Measurements from ENCODE around the gene VCX3B. TPM values are rescaled to one million over a fixed set of nuclear protein-coding genes. Genes with fewer than 3 reads are reported as not detected.
"Not testable (repeated sequence)": the region's sequence is repeated elsewhere in the genome, so short reads cannot be mapped to it uniquely, and the experiment has no call there.

Gene VCX3B
- not detected for polyA plus RNA-seq (2013, experiment 1 of 2)
- not detected for polyA plus RNA-seq (2013, experiment 2 of 2)

DNA sequence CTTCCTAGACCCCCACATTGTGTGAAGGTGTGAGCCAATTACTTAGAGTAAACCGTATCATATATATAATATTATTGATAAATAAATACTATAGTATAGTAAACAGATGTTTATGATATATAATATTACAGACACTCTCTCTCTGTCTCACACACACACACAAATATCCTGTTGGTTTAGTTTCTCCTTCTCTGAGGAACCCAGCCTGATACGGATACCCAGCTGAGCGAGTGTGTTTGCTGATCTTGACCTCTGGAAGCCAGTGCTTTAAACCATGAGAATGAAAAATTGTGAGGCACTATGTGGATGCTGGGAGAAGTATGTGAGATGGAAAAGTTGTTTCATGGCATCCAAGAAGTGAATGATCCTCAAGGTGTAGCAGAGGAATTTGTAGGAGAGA lies at the start of gene VCX3B:
VCX3B (plus strand) TSS at position 301 of the 400 bp plus-strand sequence. CDS start 621 bp downstream, outside the sequence.
- not testable (repeated sequence) for H3K4me3 ChIP-seq (ENCODE audit: extremely low read depth, insufficient read depth, low read length, poor library complexity, severe bottlenecking); H3K36me3 ChIP-seq (ENCODE audit: control insufficient read depth, insufficient read depth, low read length); H3K4me1 ChIP-seq (ENCODE audit: control insufficient read depth, insufficient read depth, low read length, poor library complexity, severe bottlenecking); H3K27ac ChIP-seq (ENCODE audit: low read depth, low read length, severe bottlenecking); H3K9me3 ChIP-seq (ENCODE audit: control insufficient read depth, low read length)
- no CpG with 5 or more reads among the region's 3 CpGs for WGBS, 2 experiments (ENCODE audit: insufficient coverage in 2 of 2)

- Histone ChIP-seq H3K4me1 (ENCODE audit: control insufficient read depth, insufficient read depth, low read length, poor library complexity, severe bottlenecking) (no peaks in the 10 kb centered on the region), H3K9me3 (ENCODE audit: control insufficient read depth, low read length) (no peaks in the 10 kb centered on the region), H3K36me3 (ENCODE audit: control insufficient read depth, insufficient read depth, low read length) (no peaks in the 10 kb centered on the region), H3K27ac (ENCODE audit: low read depth, low read length, severe bottlenecking) (no peak overlapping the region), H3K4me3 (ENCODE audit: extremely low read depth, insufficient read depth, low read length, poor library complexity, severe bottlenecking) (no peak overlapping the region)
- WGBS, 2 experiments (ENCODE audit: insufficient coverage in 2 of 2), result no CpG with 5 or more reads among the region's 4 CpGs
Measured at GRCh38 chrX:8418301-8418700, 46.3 kb upstream of the VCX3B start.

DNA sequence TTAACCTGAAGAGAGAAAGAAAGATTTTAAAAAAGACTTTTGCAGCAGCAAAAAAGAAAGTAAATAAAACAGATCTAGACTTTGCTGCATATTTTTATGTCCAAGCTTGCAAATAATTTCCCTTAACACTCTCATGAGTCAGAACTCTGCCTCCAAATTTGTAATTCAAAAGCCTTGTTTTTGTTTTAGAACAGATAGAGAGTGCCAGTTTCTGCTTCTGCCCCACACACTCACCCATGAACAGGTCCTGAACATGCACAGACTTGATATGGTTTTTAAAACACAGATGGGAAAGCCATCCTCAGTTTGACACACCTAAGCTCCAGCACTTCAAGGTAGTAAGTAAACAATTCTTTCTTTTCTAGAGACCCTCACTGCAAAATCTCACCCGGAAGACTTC lies 39.7 kb upstream of the VCX3B start:
- H3K36me3 ChIP-seq (ENCODE audit: control insufficient read depth, insufficient read depth, low read length), result no peaks in the 10 kb centered on the region
- H3K27ac ChIP-seq (ENCODE audit: low read depth, low read length, severe bottlenecking), result no peak overlapping the region
- H3K9me3 ChIP-seq (ENCODE audit: control insufficient read depth, low read length), result no peaks in the 10 kb centered on the region
- H3K4me1 ChIP-seq (ENCODE audit: control insufficient read depth, insufficient read depth, low read length, poor library complexity, severe bottlenecking), result no peaks in the 10 kb centered on the region
- WGBS, 2 experiments (ENCODE audit: insufficient coverage in 2 of 2), result no CpG with 5 or more reads among the region's 1 CpG
- H3K4me3 ChIP-seq (ENCODE audit: extremely low read depth, insufficient read depth, low read length, poor library complexity, severe bottlenecking), result no peak overlapping the region

- H3K9me3 ChIP-seq (ENCODE audit: control insufficient read depth, low read length), result no peaks in the 10 kb centered on the region
- no CpG with 5 or more reads among the region's 6 CpGs for WGBS, 2 experiments (ENCODE audit: insufficient coverage in 2 of 2)
- no peaks in the 10 kb centered on the region for H3K36me3 ChIP-seq (ENCODE audit: control insufficient read depth, insufficient read depth, low read length)
- no peaks in the 10 kb centered on the region for H3K4me1 ChIP-seq (ENCODE audit: control insufficient read depth, insufficient read depth, low read length, poor library complexity, severe bottlenecking)
- H3K4me3 ChIP-seq (ENCODE audit: extremely low read depth, insufficient read depth, low read length, poor library complexity, severe bottlenecking), result no peak overlapping the region
- no peak overlapping the region for H3K27ac ChIP-seq (ENCODE audit: low read depth, low read length, severe bottlenecking)
Measured at GRCh38 chrX:8429692-8430249, 34.9 kb upstream of the VCX3B start.

- WGBS, 2 experiments (ENCODE audit: insufficient coverage in 2 of 2), result no CpG with 5 or more reads among the region's 3 CpGs
- Histone ChIP-seq H3K4me3 (ENCODE audit: extremely low read depth, insufficient read depth, low read length, poor library complexity, severe bottlenecking) (no peak overlapping the region), H3K9me3 (ENCODE audit: control insufficient read depth, low read length) (no peaks in the 10 kb centered on the region), H3K27ac (ENCODE audit: low read depth, low read length, severe bottlenecking) (no peak overlapping the region), H3K36me3 (ENCODE audit: control insufficient read depth, insufficient read depth, low read length) (no peaks in the 10 kb centered on the region), H3K4me1 (ENCODE audit: control insufficient read depth, insufficient read depth, low read length, poor library complexity, severe bottlenecking) (no peaks in the 10 kb centered on the region)
Measured at GRCh38 chrX:8430444-8430843, 34.2 kb upstream of the VCX3B start.

DNA sequence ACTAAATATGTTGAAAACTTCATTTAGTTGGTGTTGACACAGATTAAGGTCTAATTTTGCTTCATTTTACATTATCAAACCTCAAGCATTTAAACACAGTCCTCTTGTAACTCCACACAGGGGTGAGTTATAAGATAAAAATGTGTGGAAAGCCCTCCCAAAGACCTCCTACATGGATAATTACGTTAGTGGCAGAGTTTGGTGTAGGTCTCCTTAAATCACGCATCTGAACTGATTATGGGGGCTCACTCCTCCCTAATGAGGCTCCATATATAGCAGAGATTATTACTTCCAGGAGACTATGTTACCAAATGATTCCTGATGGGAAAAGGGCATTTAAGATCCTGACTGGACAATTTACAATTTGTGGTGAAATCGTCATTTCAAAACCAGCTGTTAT lies 32.2 kb upstream of the VCX3B start:
- Histone ChIP-seq H3K27ac (ENCODE audit: low read depth, low read length, severe bottlenecking) (no peak overlapping the region), H3K4me1 (ENCODE audit: control insufficient read depth, insufficient read depth, low read length, poor library complexity, severe bottlenecking) (no peaks in the 10 kb centered on the region), H3K4me3 (ENCODE audit: extremely low read depth, insufficient read depth, low read length, poor library complexity, severe bottlenecking) (no peak overlapping the region), H3K9me3 (ENCODE audit: control insufficient read depth, low read length) (no peaks in the 10 kb centered on the region), H3K36me3 (ENCODE audit: control insufficient read depth, insufficient read depth, low read length) (no peaks in the 10 kb centered on the region)
- WGBS, 2 experiments (ENCODE audit: insufficient coverage in 2 of 2), result 100% methylated on average over 1 of the region's 3 CpGs; no CpG with 5 or more reads in 1 of the 2 experiments

- H3K9me3 ChIP-seq (ENCODE audit: control insufficient read depth, low read length), result no peaks in the 10 kb centered on the region
- H3K36me3 ChIP-seq (ENCODE audit: control insufficient read depth, insufficient read depth, low read length), result no peaks in the 10 kb centered on the region
- H3K4me3 ChIP-seq (ENCODE audit: extremely low read depth, insufficient read depth, low read length, poor library complexity, severe bottlenecking), result no peak overlapping the region
- WGBS, 2 experiments (ENCODE audit: insufficient coverage in 2 of 2), result 100% methylated on average over 1 of the region's 3 CpGs; no CpG with 5 or more reads in 1 of the 2 experiments
- no peak overlapping the region for H3K27ac ChIP-seq (ENCODE audit: low read depth, low read length, severe bottlenecking)
- no peaks in the 10 kb centered on the region for H3K4me1 ChIP-seq (ENCODE audit: control insufficient read depth, insufficient read depth, low read length, poor library complexity, severe bottlenecking)
Measured at GRCh38 chrX:8433109-8434062, 31.2 kb upstream of the VCX3B start.

- Histone ChIP-seq H3K27ac (ENCODE audit: low read depth, low read length, severe bottlenecking) (no peak overlapping the region), H3K4me1 (ENCODE audit: control insufficient read depth, insufficient read depth, low read length, poor library complexity, severe bottlenecking) (no peaks in the 10 kb centered on the region), H3K4me3 (ENCODE audit: extremely low read depth, insufficient read depth, low read length, poor library complexity, severe bottlenecking) (no peak overlapping the region), H3K36me3 (ENCODE audit: control insufficient read depth, insufficient read depth, low read length) (no peaks in the 10 kb centered on the region), H3K9me3 (ENCODE audit: control insufficient read depth, low read length) (no peaks in the 10 kb centered on the region)
- WGBS, 2 experiments (ENCODE audit: insufficient coverage in 2 of 2), result no CpG with 5 or more reads among the region's 5 CpGs
Measured at GRCh38 chrX:8447368-8447767, 17.3 kb upstream of the VCX3B start.

DNA sequence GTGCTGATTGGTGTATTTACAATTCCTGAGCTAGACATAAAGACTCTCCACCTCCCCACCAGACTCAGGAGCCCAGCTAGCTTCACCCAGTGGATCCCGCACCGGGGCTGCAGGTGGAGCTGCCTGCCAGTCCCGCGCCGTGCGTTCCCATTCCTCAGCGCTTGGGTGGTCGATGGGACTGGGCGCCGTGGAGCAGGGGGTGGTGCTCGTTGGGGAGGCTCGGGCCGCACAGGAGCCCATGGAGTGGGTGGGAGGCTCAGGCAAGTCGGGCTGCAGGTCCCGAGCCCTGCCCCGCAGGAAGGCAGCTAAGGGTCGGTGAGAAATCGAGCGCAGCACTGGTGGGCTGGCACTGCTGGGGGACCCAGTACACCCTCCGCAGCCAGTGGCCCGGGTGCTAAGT lies 12.3 kb upstream of the VCX3B start:
- WGBS, 2 experiments (ENCODE audit: insufficient coverage in 2 of 2), result 97% methylated on average over 12 of the region's 21 CpGs; no CpG with 5 or more reads in 1 of the 2 experiments
- not testable (repeated sequence) for H3K36me3 ChIP-seq (ENCODE audit: control insufficient read depth, insufficient read depth, low read length); H3K4me3 ChIP-seq (ENCODE audit: extremely low read depth, insufficient read depth, low read length, poor library complexity, severe bottlenecking); H3K9me3 ChIP-seq (ENCODE audit: control insufficient read depth, low read length); H3K4me1 ChIP-seq (ENCODE audit: control insufficient read depth, insufficient read depth, low read length, poor library complexity, severe bottlenecking); H3K27ac ChIP-seq (ENCODE audit: low read depth, low read length, severe bottlenecking)

DNA sequence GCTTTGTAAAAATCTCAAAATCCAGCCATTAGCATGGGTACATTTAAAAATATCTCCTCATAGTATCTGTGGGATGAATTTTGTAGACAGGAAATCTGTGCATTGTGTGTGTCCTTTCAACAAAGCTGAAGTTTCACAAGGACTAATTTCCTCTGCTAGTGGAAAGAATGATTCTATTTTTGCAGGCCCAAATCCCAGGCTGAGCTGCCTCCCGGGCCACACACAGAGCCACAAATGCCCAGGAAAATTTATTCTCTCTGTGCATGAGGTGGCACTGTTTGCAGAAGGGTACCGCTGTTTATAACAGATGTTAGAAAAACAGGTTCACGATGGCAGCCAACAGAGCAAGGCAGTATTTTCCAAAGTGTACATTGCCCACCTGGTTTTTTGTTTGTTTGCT lies 11.0 kb upstream of the VCX3B start:
- Histone ChIP-seq H3K9me3 (ENCODE audit: control insufficient read depth, low read length) (no peaks in the 10 kb centered on the region), H3K36me3 (ENCODE audit: control insufficient read depth, insufficient read depth, low read length) (no peaks in the 10 kb centered on the region), H3K27ac (ENCODE audit: low read depth, low read length, severe bottlenecking) (no peak overlapping the region), H3K4me1 (ENCODE audit: control insufficient read depth, insufficient read depth, low read length, poor library complexity, severe bottlenecking) (no peaks in the 10 kb centered on the region), H3K4me3 (ENCODE audit: extremely low read depth, insufficient read depth, low read length, poor library complexity, severe bottlenecking) (no peak overlapping the region)
- WGBS, 2 experiments (ENCODE audit: insufficient coverage in 2 of 2), result 100% methylated on average over 2 of the region's 3 CpGs; no CpG with 5 or more reads in 1 of the 2 experiments

- WGBS, 2 experiments (ENCODE audit: insufficient coverage in 2 of 2), result 88% methylated on average over 4 of the region's 4 CpGs; no CpG with 5 or more reads in 1 of the 2 experiments
- no peaks in the 10 kb centered on the region for H3K36me3 ChIP-seq (ENCODE audit: control insufficient read depth, insufficient read depth, low read length)
- no peak overlapping the region for H3K4me3 ChIP-seq (ENCODE audit: extremely low read depth, insufficient read depth, low read length, poor library complexity, severe bottlenecking)
- no peaks in the 10 kb centered on the region for H3K4me1 ChIP-seq (ENCODE audit: control insufficient read depth, insufficient read depth, low read length, poor library complexity, severe bottlenecking)
- H3K27ac ChIP-seq (ENCODE audit: low read depth, low read length, severe bottlenecking), result no peak overlapping the region
- H3K9me3 ChIP-seq (ENCODE audit: control insufficient read depth, low read length), result no peaks in the 10 kb centered on the region
Measured at GRCh38 chrX:8455557-8455956, 9.1 kb upstream of the VCX3B start.

Measured in mesodermal cell (in vitro differentiated cells).